Measurements from ENCODE around the gene PSIP1. TPM values are rescaled to one million over a fixed set of nuclear protein-coding genes. Genes with fewer than 3 reads are reported as not detected.
A peak's percentile ranks its signal among the peaks of the same experiment; 100 is the strongest.

Gene PSIP1
- total RNA-seq, 1 donor: 108 TPM

DNA sequence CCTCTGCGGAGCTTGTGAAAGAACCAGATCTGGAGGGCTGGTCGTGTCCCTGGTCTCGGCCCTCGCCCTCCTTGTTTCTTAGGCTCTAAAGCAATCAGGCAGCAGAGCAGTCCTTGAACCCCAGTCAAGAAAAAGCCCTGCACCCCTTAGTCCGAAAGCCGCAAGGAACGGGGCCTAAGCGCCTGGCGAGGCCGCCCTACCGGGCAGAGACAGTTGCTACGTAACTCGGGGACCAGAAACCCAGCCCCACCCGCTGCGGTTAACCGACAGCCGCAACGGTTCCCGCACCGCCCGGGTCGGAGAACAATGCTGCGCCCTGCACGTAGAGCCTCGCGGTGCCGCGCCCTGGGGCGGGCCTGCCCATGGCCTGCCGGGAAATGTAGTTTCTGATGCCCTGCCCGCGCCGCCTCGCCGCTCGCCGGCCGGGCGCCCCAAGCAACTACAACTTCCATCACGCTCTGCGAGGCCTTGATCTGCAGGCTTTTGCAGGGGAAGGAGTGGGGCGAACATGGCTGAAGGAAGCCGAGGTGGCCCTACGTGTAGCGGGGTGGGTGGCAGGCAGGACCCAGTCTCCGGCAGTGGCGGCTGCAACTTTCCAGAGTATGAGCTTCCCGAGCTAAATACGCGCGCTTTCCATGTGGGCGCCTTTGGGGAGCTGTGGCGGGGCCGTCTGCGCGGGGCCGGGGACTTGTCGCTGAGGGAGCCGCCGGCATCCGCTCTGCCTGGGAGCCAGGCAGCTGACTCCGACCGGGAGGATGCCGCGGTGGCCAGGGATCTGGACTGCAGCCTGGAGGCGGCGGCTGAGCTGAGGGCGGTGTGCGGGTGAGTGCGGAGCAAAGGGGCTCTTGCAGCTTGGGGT is 88.2 kb downstream of the PSIP1 start, which contains the start of gene SNAPC3:
TSS of gene SNAPC3 (plus strand) at position 505 of the 859 bp plus-strand sequence. CDS start at position 509, 4 bp downstream.
- DNase-seq (ENCODE audit: low read depth): peak; percentile 91
- H3K4me3 ChIP-seq (ENCODE audit: low read depth, low read length): peak within 1 kb of the TSS; percentile 98
- TF ChIP-seq, protein P1, sequence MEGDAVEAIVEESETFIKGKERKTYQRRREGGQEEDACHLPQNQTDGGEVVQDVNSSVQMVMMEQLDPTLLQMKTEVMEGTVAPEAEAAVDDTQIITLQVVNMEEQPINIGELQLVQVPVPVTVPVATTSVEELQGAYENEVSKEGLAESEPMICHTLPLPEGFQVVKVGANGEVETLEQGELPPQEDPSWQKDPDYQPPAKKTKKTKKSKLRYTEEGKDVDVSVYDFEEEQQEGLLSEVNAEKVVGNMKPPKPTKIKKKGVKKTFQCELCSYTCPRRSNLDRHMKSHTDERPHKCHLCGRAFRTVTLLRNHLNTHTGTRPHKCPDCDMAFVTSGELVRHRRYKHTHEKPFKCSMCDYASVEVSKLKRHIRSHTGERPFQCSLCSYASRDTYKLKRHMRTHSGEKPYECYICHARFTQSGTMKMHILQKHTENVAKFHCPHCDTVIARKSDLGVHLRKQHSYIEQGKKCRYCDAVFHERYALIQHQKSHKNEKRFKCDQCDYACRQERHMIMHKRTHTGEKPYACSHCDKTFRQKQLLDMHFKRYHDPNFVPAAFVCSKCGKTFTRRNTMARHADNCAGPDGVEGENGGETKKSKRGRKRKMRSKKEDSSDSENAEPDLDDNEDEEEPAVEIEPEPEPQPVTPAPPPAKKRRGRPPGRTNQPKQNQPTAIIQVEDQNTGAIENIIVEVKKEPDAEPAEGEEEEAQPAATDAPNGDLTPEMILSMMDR (IDR thresholded peaks at IDR 0.05; ENCODE audit: insufficient read depth, low read length): no peak

DNA sequence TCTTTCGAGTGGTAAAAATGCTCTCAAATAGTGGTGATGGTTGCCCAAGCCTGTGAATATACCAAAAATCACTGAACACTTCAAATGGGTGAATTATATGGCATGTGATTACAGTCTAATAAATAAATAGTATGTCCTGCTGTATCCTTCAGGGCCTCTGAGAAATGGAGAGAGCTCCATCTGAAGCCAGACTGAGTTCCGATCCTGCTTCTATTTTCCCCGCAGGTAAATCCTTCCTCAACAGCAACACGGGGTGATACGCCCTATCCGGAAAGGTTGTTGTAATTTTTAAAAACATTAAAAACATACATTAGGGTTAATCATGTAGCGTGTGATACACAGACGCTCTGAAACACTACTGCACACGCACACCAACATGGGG is 88.8 kb downstream of the PSIP1 start:
- H3K4me3 ChIP-seq (ENCODE audit: low read depth, low read length): peak overlapping the region; percentile 98
- no peak for DNase-seq (ENCODE audit: low read depth)
- TF ChIP-seq, protein P1 (IDR thresholded peaks at IDR 0.05; ENCODE audit: insufficient read depth, low read length): no peak

DNA sequence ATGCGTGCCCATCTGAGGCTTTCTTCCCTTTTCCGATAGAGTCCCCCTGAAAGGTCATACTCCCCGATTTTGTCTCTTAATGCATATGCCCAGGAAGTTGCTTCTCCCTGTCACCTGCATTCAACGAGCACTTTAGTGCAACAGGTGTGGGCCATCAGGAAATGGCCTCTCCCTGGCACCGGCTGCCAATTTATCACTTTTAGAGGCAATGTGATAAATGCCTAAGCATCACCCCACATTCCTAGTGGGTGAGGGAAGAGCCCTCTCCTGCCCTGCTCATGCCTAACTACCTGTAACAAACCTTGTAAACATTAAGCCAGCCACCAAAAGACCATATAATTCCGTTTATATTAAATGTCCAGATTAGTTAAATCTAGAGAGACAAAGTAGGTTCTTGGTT is 89.2 kb downstream of the PSIP1 start:
- no peak overlapping the region for H3K4me3 ChIP-seq (ENCODE audit: low read depth, low read length)
- TF ChIP-seq, protein P1 (IDR thresholded peaks at IDR 0.05; ENCODE audit: insufficient read depth, low read length): no peak
- DNase-seq (ENCODE audit: low read depth): no peak

DNA sequence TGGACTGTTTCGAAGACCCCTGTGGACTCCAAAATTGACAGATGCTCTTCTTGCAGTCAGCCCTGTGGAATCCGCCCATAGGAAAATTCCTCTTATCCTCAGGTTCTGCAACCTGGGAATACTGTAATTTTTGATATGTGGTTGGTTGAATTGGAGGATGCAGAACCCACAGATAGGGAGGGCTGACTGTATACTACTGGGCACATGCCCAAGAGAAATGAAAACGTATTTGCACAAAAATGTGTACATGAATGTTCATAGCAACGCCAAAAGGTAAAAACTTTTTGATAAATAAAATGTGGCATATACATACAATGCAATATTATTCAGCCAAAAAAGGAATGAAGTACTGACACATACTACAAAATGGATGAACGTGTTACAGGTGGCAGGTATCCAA is 90.0 kb downstream of the PSIP1 start:
- DNase-seq (ENCODE audit: low read depth): peak; percentile 43
- TF ChIP-seq, protein P1 (IDR thresholded peaks at IDR 0.05; ENCODE audit: insufficient read depth, low read length): no peak
- H3K4me3 ChIP-seq (ENCODE audit: low read depth, low read length): no peak overlapping the region

DNA sequence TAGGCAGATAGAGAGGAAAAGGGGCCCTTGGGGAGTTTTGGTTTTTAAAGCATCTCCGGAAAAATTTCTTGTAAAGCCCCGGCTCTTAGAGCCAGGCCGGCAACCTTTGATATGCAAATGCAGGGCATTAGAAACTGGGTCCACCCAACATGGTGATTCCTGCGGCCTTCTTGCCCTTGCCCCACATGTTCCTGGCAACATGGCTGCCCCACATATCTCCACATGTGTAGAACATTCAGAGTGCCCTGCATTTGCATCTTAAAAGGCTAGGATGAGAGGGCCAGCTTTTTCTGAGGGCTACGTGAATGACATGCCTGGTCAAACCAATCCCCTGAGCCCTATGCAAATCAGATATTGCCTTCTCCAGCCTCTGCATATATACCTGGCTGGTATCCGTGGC is 93.1 kb downstream of the PSIP1 start:
- TF ChIP-seq, protein P1 (IDR thresholded peaks at IDR 0.05; ENCODE audit: insufficient read depth, low read length): no peak
- no peak overlapping the region for H3K4me3 ChIP-seq (ENCODE audit: low read depth, low read length)
- no peak for DNase-seq (ENCODE audit: low read depth)

DNA sequence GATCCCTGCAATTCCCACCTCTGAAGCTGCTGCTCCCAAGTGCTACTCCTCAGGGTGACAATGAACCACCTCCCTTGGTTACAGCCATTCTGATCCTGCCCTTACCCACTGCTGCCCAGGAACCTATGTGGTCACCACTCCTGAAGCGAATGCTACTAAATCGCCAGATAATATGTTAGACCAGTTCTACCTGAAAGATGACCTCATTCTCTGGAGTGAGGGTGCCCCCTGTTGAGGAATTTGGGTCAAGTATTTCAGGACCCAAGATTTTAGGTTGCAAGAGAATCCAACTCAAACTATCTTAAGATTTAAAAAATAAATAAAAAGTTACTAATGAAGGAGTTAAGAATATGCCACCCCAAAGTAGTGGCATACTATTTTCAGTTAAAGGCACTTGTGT is 93.9 kb downstream of the PSIP1 start:
- H3K4me3 ChIP-seq (ENCODE audit: low read depth, low read length): no peak overlapping the region
- TF ChIP-seq, protein P1 (IDR thresholded peaks at IDR 0.05; ENCODE audit: insufficient read depth, low read length): peak; percentile 32
- DNase-seq (ENCODE audit: low read depth): peak; percentile 68

Small RNAs within 50 kb of the gene (small RNA-seq; reads per million reads assigned to genes)
- not detected for gene AL513423.1
- gene RN7SL98P: not detected
- gene RNU6-246P: not detected
- gene RNU6-319P: not detected

Other genes starting within 250 kb of the PSIP1 start
- gene TTC39B, start 203.8 kb downstream of the PSIP1 start, total RNA-seq (ENCODE audit: low replicate concordance): 8.2 and 22.1 TPM in 2 replicates
- 43.3 and 123 TPM in 2 replicates for gene SNAPC3, start 88.1 kb downstream of the PSIP1 start, total RNA-seq (ENCODE audit: low replicate concordance)
- 8.1 and 13.3 TPM in 2 replicates for gene CCDC171, start 42.1 kb upstream of the PSIP1 start, total RNA-seq (ENCODE audit: low replicate concordance)